CD4-positive, alpha-beta T cell treated with Interleukin-17A for 1 hour (primary cell): Measurements from ENCODE around the gene CHSY3.
A peak's percentile ranks its signal among the peaks of the same experiment; 100 is the strongest.

Experiments
- DNase-seq: peaks from one replicate; pipeline ENCODE4 v3.0.0-alpha.2; 2020

The CHSY3 gene

GRCh38 chr5:129904102-129904666 is at the start of gene CHSY3:
TSS of gene CHSY3 (plus strand) at chr5:129904465.
- DNase-seq, result peak; percentile 10

DNA sequence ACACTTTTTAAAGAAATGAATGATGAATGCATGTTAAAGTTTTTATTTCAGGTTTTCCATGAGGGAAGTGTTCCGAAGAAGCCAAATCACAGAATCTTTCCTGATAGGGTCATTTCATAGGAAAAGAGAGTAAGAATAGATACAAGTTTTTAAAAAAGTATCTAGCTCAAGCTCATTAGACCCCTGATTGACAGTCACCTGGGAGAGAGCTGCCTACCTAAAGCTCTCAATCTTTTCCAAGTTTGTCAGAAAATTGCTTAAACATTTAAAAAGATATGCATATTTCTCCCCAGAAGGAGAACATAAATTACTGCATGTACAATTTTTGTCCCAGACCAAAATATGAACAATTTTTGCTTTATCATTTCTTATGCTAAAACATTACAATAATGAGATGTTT is 47.9 kb upstream of the CHSY3 start:
- DNase-seq, result no peak

GRCh38 chr5:129857116-129857515 is 47.1 kb upstream of the CHSY3 start:
- no peak for DNase-seq

DNA sequence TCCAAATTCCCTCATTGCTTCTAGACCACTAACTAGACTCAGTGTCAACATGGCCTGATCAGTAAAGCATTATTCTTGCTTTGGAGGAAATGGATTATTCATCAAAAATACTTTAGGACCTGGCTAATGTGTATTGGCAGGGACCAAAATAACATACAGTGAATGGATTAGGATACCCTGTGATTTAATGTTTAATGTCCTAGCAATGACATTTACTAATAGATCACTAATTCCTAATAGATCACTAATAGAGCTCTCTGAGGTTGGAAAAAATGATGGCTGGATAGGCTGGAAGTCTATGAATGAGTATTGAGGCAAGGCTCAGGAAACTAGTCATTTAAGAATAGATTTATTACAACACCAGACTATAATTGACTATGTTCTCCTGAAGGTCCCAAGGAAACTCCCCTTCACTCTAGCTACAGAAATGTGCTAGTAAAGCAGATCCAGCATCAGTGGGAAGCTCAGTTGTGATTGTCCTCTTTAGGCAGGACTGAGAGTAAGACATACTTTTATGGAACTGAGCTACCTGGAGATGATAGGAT is 46.1 kb upstream of the CHSY3 start:
- DNase-seq, result no peak

DNA sequence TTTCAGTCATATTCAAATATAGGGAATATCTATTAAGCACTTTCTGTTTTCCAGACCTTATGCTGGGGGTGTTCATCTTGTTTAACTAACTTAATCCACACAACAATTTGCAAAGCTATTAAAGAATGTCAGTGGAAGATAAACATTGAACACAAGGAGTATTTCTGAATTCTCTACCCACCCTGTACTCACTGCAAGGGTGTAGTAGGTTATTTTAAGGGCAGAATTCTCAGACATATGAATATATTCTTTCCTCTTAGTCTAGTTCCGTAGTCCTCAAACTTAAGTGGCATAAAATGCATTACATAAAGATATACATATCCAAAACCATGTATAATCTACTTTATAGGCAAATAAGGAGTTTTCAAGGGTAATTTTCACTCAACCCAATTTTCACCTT is 19.9 kb upstream of the CHSY3 start:
- DNase-seq, result no peak

- DNase-seq, result no peak
Observed at GRCh38 chr5:129899454-129899853, 4.8 kb upstream of the CHSY3 start.

DNA sequence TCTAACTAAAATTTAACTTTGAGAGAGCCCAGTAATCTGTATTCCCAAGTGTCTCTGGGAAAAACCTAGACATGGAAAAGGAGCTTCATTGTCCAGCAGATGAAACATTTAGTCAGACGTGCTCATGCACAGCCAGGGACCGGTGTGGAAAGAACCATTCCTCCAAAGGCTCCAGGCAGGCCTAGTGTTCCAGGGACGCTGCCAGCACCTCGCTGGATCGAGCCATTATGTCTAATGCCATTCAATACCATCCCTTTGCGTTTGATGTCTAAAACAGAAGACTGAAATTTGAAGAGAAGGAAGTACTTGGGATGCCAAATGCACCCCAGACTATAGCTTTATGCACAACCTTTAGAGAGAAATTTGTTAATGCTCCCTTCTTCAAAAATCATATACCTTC is 1.4 kb upstream of the CHSY3 start:
- no peak for DNase-seq

DNA sequence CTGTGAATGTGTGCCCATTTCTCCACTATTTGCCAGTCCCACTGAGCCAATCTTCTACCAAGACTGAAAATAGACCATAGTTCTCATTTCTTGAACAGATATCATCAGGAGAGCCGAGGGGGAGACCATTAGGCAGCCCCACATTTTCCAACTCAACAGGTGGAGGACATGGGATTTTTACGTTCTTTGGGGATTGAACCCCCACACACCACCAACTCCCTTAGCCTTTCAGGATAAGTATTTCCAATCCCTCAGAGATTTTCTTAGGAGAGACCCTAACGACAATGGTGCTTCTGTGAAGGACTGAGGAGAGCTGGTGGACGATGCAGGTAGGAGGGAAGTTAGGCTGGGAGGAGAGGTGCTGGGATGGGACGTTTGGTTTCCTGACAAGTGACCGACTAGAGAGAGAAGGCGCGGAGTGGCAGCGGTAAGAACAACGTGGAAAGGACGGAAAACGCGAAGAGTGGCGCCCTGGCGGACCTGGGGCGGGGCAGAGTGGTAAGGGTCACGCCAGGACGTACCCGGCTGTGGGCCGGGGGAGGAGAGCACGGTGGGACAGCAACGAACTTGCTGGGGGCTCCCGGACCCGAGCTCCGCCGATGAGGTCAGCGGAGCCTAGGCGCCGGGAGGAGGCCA is 681 bp upstream of the CHSY3 start:
- DNase-seq, result no peak

DNA sequence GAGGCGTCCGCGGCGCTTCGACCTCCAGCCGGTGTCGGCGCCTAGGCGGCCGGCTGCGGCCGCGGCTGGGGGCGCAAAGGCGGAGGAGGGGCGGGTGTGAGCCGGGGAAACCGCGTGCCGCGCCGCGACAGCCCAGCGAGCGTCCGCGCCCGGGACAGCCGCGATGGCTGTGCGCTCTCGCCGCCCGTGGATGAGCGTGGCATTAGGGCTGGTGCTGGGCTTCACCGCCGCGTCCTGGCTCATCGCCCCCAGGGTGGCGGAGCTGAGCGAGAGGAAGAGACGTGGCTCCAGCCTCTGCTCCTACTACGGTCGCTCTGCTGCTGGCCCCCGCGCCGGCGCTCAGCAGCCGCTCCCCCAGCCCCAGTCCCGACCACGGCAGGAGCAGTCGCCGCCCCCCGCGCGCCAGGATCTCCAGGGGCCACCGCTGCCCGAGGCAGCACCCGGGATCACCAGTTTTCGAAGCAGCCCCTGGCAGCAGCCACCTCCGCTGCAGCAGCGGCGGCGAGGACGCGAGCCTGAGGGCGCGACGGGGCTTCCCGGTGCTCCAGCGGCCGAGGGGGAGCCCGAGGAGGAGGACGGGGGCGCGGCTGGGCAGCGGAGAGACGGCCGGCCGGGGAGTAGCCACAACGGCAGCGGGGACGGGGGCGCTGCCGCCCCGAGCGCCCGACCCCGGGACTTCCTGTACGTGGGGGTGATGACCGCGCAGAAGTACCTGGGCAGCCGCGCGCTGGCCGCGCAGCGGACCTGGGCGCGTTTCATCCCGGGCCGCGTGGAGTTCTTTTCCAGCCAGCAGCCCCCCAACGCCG is 605 bp downstream of the CHSY3 start:
- DNase-seq, result no peak

GRCh38 chr5:129905473-129906176 is 1.4 kb downstream of the CHSY3 start:
- DNase-seq, result no peak

DNA sequence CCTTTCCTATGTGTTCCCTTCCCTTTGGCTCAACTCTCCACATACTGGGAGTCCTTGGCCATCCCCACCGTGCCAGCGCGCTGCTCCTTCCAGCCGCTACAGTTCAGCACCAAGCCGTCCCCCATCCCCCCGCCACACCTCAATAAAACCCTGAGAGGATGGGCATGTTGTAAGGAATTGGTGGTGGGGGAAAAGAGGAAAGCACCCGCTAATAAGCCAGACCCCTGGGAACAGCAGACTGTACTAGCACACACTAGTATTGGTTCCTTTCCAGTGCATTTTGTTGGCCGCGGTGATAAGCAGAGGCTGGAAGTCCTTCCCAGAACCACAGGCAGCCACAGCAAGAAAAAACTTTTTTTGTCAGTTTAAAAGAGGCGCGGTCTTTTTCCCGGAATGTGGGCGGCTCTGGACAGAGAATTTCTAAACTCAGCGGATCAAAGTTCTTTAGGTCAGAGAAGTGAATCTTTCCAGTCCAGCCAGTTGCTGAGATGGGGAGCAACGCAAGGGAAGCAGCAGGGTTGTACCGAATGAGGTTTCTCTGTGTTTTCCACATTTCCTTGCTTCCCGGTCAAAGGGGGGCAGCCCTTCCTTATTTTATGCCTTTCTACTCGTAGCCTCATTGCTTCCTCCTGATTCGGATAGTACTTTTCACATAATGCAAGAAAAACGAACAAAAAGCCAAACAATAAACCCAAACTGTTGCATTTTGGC is 2.1 kb downstream of the CHSY3 start:
- DNase-seq, result no peak

DNA sequence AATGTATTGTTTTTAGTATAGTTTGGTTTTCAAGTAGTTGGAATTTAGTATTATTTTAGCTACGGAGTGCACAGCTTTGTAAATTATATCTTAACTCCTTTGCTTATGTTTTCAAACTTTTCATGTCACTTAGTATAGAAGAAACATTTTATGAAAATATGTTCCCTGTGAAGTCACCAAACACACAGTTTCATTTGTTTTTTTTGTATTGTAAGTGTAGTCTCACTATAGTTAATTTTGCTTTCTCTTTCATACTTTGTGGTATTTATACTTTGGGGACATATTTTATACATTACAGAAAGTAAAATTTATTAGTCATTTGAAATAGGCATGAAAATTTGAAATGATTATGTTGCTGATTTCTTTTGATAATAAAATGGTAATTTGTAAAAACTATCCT is 5.0 kb downstream of the CHSY3 start:
- no peak for DNase-seq

DNA sequence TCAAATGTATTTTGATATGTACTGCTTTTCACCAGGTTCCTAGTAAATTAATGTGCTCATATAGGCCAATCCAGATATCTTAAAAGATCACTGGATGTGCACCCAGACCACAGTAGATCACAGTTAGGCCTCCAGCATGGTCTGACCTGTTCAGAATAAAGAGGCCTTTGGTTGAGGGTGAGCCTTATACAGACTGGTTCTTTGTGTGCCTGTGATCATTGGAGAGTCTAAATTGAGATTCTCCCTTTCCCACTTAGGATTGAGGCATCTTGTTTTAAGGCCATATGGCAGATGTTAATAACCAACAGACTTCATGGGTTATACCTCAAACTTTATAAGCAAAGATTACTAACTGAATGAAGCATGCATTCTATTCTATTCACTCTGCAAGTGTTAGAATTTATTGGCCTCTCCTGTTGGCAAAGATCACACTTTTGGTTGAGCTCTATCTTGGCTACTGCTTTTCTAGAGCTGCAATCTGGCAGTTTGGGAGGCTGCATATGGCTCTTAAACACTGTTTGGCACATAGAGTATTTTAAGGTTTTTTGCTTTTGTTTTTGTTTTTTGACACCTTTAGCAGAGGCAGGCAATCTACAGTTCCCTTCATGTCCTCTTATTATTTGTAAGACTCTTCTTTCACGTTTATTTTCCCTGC is 8.5 kb downstream of the CHSY3 start:
- DNase-seq, result no peak

- no peak for DNase-seq
Observed at GRCh38 chr5:129915415-129915814, 11.2 kb downstream of the CHSY3 start.

DNA sequence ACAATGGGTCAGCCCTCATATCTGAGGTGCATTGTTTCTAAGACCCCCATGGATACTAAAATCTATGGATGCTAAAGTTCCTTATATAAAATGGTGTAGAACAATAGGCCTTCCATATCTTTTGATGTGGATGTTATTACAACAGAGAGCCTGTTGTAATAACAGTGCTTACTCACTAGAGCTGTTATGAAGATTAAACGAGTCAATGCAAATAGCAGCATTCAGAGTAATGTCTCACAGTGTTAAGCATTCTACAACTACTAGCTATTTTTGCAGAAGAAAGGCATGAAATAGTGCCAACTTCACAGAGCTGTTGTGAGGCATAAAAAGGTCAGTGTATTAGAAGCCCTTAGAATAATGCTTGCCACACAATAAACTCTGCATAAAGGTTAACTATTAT is 13.0 kb downstream of the CHSY3 start:
- DNase-seq, result no peak

GRCh38 chr5:129921204-129921603 is 16.9 kb downstream of the CHSY3 start:
- no peak for DNase-seq

GRCh38 chr5:129930221-129930620 is 26.0 kb downstream of the CHSY3 start:
- DNase-seq, result no peak

DNA sequence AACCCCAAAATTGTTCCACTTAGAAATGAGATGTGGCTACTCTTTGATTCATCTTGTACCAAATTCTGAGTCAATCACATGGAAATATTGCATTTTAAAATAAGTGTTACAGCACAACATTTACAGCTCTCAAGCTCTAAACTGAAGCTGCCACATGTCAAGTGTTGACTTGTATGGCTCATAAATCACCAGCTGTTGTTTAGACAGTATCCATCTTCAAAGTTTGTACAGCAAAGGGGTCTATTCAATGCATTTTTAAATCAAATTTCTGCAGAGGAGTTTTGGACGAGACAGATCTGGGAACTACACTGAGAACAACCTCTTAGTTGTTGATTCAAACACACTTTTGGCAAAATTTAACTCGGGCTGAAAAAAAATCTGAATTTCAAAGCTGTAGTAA is 31.4 kb downstream of the CHSY3 start:
- DNase-seq, result no peak

DNA sequence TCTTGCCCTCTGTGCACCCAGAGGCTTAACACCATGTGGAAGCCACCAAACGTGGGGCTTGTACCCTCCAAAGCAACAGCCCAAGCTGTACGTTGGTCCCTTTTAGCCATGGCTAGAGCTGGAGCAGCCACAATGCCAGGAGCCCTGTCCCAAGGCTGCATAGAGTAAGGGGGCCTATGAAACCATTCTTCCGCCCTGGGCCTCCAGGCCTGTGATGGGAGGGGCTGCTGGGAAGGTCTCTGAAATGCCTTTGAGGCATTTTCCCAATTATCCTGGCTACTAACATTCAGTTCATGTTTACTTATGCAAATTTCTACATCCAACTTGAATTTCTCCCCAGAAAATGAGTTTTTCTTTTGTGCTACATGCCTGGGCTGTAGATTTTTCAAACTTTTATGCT is 33.8 kb downstream of the CHSY3 start:
- DNase-seq, result no peak

- no peak for DNase-seq
Observed at GRCh38 chr5:129943936-129944335, 39.7 kb downstream of the CHSY3 start.

DNA sequence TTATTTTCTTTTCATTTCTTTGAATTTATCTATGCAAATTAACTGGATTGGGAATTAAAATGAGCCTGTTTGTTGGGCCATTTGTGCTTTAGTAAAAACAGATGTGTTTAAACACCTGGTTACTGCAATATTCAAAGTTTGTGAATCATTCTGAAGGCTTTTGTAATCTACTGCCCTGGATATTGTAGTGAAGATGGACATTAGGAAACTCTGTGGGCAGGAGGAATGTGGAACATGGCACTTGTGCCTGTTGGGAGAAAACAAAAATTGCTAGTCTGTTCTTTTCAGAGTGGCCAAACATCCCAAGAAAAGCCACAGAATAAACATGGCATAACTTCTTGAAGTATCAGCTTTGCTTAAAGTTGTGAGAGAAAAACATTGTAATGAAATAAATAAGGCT is 40.8 kb downstream of the CHSY3 start:
- no peak for DNase-seq

- no peak for DNase-seq
Observed at GRCh38 chr5:129945774-129946270, 41.6 kb downstream of the CHSY3 start.
